DND-41 (cell line): ENCODE results near the gene ZNF132.

Experiments used
- ATAC-seq: fragments of 200-7000 bp; cut with Tn5 transposase; 3 replicates; pipeline ENCODE4 v1.9.1; 2021; ENCODE audit warnings: low read depth; ENCODE audit not compliant: insufficient read depth
- DNase-seq: peaks from one replicate; pipeline ENCODE4 v3.0.0-alpha.2; 2020
- H2AFZ ChIP-seq: 2 replicates; pipeline ENCODE4 v1.6.0; 2012; ENCODE audit warnings: low read depth, low read length
- H3K27ac ChIP-seq: 2 replicates; pipeline ENCODE4 v1.5.1; 2012; ENCODE audit warnings: low read length, inconsistent platforms
- H3K27me3 ChIP-seq: fragments of 200-600 bp; sonication (generic); 2 replicates; pipeline ENCODE4 v1.6.0; 2012; ENCODE audit warnings: low read length, mild to moderate bottlenecking, inconsistent platforms; ENCODE audit not compliant: insufficient read depth, poor library complexity
- H3K36me3 ChIP-seq: 2 replicates; pipeline ENCODE4 v1.5.1; 2012; ENCODE audit warnings: low read length, inconsistent platforms; ENCODE audit not compliant: insufficient read depth
- H3K4me1 ChIP-seq: 2 replicates; pipeline ENCODE4 v1.5.1; 2012; ENCODE audit warnings: mild to moderate bottlenecking, low read length; ENCODE audit not compliant: insufficient read depth
- H3K4me2 ChIP-seq: 2 replicates; pipeline ENCODE4 v1.6.0; 2012; ENCODE audit warnings: mild to moderate bottlenecking, moderate library complexity, low read length, inconsistent platforms; ENCODE audit not compliant: insufficient read depth
- H3K4me3 ChIP-seq, 2 experiments: fragments of 200-600 bp in 1 of 2; shearing (Covaris generic) in 1 of 2; 2 replicates each; pipeline ENCODE4 v1.5.1; 2012 to 2016; ENCODE audit warnings: inconsistent platforms in 2 of 2, low read length in 2 of 2, mild to moderate bottlenecking in 2 of 2, low read depth in 1 of 2, moderate library complexity in 1 of 2
- H3K79me2 ChIP-seq: 2 replicates; pipeline ENCODE4 v1.6.0; 2012; ENCODE audit warnings: low read length, inconsistent platforms; ENCODE audit not compliant: insufficient read depth
- H3K9ac ChIP-seq: 2 replicates; pipeline ENCODE4 v1.6.0; 2012; ENCODE audit warnings: low read depth, mild to moderate bottlenecking, inconsistent platforms, low read length, moderate library complexity
- H3K9me3 ChIP-seq: 2 replicates; pipeline ENCODE4 v1.5.1; 2012; ENCODE audit warnings: low read length, moderate library complexity, mild to moderate bottlenecking, inconsistent platforms; ENCODE audit not compliant: insufficient read depth, severe bottlenecking
- H4K20me1 ChIP-seq: 2 replicates; pipeline ENCODE4 v1.6.0; 2012; ENCODE audit warnings: low read length; ENCODE audit not compliant: insufficient read depth
- EZH2 ChIP-seq: IDR thresholded peaks from 3 replicates; pipeline ENCODE4 v1.6.1; 2012; ENCODE audit warnings: borderline replicate concordance, low read depth, mild to moderate bottlenecking, moderate library complexity, low read length, inconsistent platforms; ENCODE audit not compliant: severe bottlenecking
- TF ChIP-seq, protein P1 (sequence below): IDR thresholded peaks from 2 replicates; pipeline ENCODE4 v1.5.1; 2012; ENCODE audit warnings: borderline replicate concordance, low read length, moderate library complexity, mild to moderate bottlenecking; ENCODE audit not compliant: poor library complexity, severe bottlenecking; ENCODE audit errors: extremely low read depth

ZNF132 gene

DNA sequence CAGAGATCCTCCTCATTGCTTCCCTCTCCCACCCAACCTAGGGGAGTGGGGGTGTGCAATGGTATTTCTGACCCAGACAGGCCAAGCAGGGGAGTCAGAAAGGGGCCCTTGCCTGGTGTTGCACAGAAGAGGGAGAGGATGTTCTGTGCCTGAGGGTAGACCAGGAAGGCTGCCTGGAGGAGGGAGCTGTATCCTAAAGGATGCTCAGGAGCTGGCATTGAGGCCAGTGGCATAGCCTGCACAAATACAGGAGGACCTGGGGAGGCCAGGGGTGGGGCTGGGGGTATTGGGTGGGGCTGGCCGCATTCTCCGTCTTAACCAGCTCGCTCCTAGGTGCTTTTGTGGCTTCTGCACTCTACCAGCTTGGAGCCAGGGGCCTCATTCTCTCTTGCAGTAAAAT is 40.0 kb downstream of the ZNF132 start:
- H3K27me3 ChIP-seq: no peaks in the 10 kb centered on the region
- no peaks in the 10 kb centered on the region for H3K9me3 ChIP-seq
- peaks cover 7% of the 10 kb centered on the region for H4K20me1 ChIP-seq
- no peak overlapping the region for H2AFZ ChIP-seq
- H3K79me2 ChIP-seq: peaks cover 3% of the 10 kb centered on the region; the same call in 1 of the 2 replicates
- DNase-seq (no peak), ATAC-seq (no peak)
- no peak for TF ChIP-seq EZH2
- TF ChIP-seq, protein P1, sequence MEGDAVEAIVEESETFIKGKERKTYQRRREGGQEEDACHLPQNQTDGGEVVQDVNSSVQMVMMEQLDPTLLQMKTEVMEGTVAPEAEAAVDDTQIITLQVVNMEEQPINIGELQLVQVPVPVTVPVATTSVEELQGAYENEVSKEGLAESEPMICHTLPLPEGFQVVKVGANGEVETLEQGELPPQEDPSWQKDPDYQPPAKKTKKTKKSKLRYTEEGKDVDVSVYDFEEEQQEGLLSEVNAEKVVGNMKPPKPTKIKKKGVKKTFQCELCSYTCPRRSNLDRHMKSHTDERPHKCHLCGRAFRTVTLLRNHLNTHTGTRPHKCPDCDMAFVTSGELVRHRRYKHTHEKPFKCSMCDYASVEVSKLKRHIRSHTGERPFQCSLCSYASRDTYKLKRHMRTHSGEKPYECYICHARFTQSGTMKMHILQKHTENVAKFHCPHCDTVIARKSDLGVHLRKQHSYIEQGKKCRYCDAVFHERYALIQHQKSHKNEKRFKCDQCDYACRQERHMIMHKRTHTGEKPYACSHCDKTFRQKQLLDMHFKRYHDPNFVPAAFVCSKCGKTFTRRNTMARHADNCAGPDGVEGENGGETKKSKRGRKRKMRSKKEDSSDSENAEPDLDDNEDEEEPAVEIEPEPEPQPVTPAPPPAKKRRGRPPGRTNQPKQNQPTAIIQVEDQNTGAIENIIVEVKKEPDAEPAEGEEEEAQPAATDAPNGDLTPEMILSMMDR: no peak
- H3K4me1 ChIP-seq: peaks cover 22% of the 10 kb centered on the region
- peak overlapping the region; percentile 52; the same call in 1 of the 2 replicates for H3K9ac ChIP-seq
- H3K4me3 ChIP-seq: 0 out of 4 replicates have a peak overlapping the region, but pooled peaks of 1 of the 2 experiments have one; percentile 55
- H3K4me2 ChIP-seq: peak overlapping the region; percentile 77
- H3K36me3 ChIP-seq: peaks cover 10% of the 10 kb centered on the region
- no peak overlapping the region for H3K27ac ChIP-seq

DNA sequence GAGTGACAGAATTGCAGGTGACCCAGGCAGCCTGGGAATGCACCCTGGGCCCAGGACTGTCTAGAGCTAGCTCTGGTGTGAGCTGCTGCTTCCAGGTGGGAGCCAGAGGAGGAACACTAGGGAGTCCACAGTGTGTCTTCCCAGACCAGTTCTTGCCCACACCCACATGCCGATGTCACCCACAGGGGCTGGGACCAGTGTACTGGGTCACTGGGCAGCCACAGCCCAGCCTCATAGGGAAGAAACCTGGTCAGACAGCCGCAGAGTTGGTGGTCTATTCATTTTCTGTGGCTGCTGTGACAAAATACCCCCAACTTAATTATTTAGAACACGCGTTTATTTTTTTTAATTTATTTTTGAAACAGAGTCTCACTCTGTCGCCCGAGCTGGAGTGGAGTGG is 41.4 kb downstream of the ZNF132 start:
- no peak overlapping the region for H3K4me3 ChIP-seq
- ATAC-seq (no peak), DNase-seq (no peak)
- H3K9ac ChIP-seq: no peak overlapping the region
- no peaks in the 10 kb centered on the region for H3K27me3 ChIP-seq
- H3K4me1 ChIP-seq: peaks cover 22% of the 10 kb centered on the region
- H3K4me2 ChIP-seq: no peak overlapping the region
- H3K27ac ChIP-seq: no peak overlapping the region
- peaks cover 3% of the 10 kb centered on the region; the same call in 1 of the 2 replicates for H3K79me2 ChIP-seq
- peaks cover 20% of the 10 kb centered on the region for H4K20me1 ChIP-seq
- no peak for TF ChIP-seq EZH2
- TF ChIP-seq, protein P1: no peak
- no peak overlapping the region for H2AFZ ChIP-seq
- no peaks in the 10 kb centered on the region for H3K9me3 ChIP-seq
- H3K36me3 ChIP-seq: peaks cover 24% of the 10 kb centered on the region

DNA sequence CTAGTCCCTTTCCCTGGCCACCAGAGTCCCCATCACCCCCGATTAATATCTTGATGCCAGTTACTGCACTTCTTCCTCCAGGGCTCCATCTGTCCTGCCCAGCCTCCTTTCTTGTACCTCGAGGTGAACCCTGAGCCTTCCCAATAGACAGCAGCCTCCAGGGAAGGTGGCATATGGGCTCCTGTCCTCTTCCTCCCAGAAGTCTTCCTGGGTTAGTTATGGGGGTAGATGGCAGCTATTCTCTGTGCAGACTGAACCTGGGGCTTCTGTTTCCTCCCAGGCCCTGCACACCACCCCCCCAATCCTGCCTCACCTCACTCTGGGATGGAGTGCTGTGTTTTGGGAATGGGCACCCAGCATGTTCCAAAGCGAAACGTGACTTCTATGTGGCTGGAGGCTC is 41.9 kb downstream of the ZNF132 start:
- H3K9me3 ChIP-seq: no peaks in the 10 kb centered on the region
- peaks cover 28% of the 10 kb centered on the region for H3K36me3 ChIP-seq
- H4K20me1 ChIP-seq: peaks cover 24% of the 10 kb centered on the region
- no peaks in the 10 kb centered on the region for H3K27me3 ChIP-seq
- H3K4me3 ChIP-seq: no peak overlapping the region
- H3K4me2 ChIP-seq: no peak overlapping the region
- H3K79me2 ChIP-seq: peaks cover 3% of the 10 kb centered on the region; the same call in 1 of the 2 replicates
- no peak overlapping the region for H3K9ac ChIP-seq
- ATAC-seq: no peak
- no peak overlapping the region for H2AFZ ChIP-seq
- no peak overlapping the region for H3K27ac ChIP-seq
- no peak for TF ChIP-seq EZH2
- TF ChIP-seq, protein P1: no peak
- H3K4me1 ChIP-seq: peaks cover 22% of the 10 kb centered on the region
- no peak for DNase-seq
